ENCODE data around the gene PDPN.

GRCh38 chr1:13651279-13651678 is 67.6 kb downstream of the PDPN start:
- TF ChIP-seq CTCF (IDR thresholded peaks at IDR 0.05) (no peak), POLR2A (IDR thresholded peaks at IDR 0.05) (no peak), POLR2AphosphoS5 (IDR thresholded peaks at IDR 0.05) (no peak)

Data from breast epithelium (tissue), 3 donors.